Mucosa of stomach (tissue), 1 donor: ENCODE measurements around the gene PTPRA.

Source experiments
- H3K27me3 ChIP-seq: one replicate; pipeline ENCODE4 v1.7.0; 2013; ENCODE audit warnings: mild to moderate bottlenecking, low read length; ENCODE audit not compliant: control insufficient read depth, insufficient read depth
- H3K36me3 ChIP-seq: one replicate; pipeline ENCODE4 v1.7.0; 2013; ENCODE audit warnings: low read length; ENCODE audit not compliant: control insufficient read depth, insufficient read depth
- H3K4me1 ChIP-seq: one replicate; pipeline ENCODE4 v1.7.0; 2013; ENCODE audit warnings: mild to moderate bottlenecking, low read length; ENCODE audit not compliant: control insufficient read depth, insufficient read depth
- H3K4me3 ChIP-seq: one replicate; pipeline ENCODE4 v1.7.0; 2013; ENCODE audit warnings: low read length
- H3K9ac ChIP-seq: one replicate; pipeline ENCODE4 v1.7.0; 2013; ENCODE audit warnings: mild to moderate bottlenecking, low read length, moderate library complexity
- H3K9me3 ChIP-seq: one replicate; pipeline ENCODE4 v1.7.0; 2013; ENCODE audit warnings: mild to moderate bottlenecking, low read length, moderate library complexity; ENCODE audit not compliant: control insufficient read depth
- donor health status: Pancreatic carcinoma.

Gene PTPRA

GRCh38 chr20:2919518-2920245 is 46.4 kb downstream of the PTPRA start:
- Histone ChIP-seq H3K36me3 (no peaks in the 10 kb centered on the region), H3K9ac (no peak overlapping the region), H3K4me1 (no peaks in the 10 kb centered on the region), H3K4me3 (no peak overlapping the region), H3K27me3 (no peaks in the 10 kb centered on the region), H3K9me3 (no peaks in the 10 kb centered on the region)

GRCh38 chr20:2920473-2920872 is 47.2 kb downstream of the PTPRA start:
- Histone ChIP-seq H3K9ac (no peak overlapping the region), H3K36me3 (no peaks in the 10 kb centered on the region)

GRCh38 chr20:2921506-2921905 is 48.2 kb downstream of the PTPRA start:
- H3K9me3 ChIP-seq = no peaks in the 10 kb centered on the region
- H3K9ac ChIP-seq = no peak overlapping the region
- no peak overlapping the region for H3K4me3 ChIP-seq
- no peaks in the 10 kb centered on the region for H3K27me3 ChIP-seq
- H3K36me3 ChIP-seq = no peaks in the 10 kb centered on the region
- no peaks in the 10 kb centered on the region for H3K4me1 ChIP-seq

More at GRCh38 chr20:2920473-2920872, 47.2 kb downstream of the PTPRA start:
- no peaks in the 10 kb centered on the region for H3K27me3 ChIP-seq
- no peak overlapping the region for H3K4me3 ChIP-seq
- no peaks in the 10 kb centered on the region for H3K4me1 ChIP-seq
- no peaks in the 10 kb centered on the region for H3K9me3 ChIP-seq

GRCh38 chr20:2922957-2923356 is 49.7 kb downstream of the PTPRA start:
- no peak overlapping the region for H3K9ac ChIP-seq
- no peaks in the 10 kb centered on the region for H3K27me3 ChIP-seq
- H3K36me3 ChIP-seq = no peaks in the 10 kb centered on the region
- H3K9me3 ChIP-seq = no peaks in the 10 kb centered on the region
- H3K4me1 ChIP-seq = no peaks in the 10 kb centered on the region
- H3K4me3 ChIP-seq = no peak overlapping the region

- H3K4me3 ChIP-seq = no peak overlapping the region
- no peaks in the 10 kb centered on the region for H3K27me3 ChIP-seq
- H3K9me3 ChIP-seq = no peaks in the 10 kb centered on the region
- no peak overlapping the region for H3K9ac ChIP-seq
- H3K36me3 ChIP-seq = no peaks in the 10 kb centered on the region
- peaks cover 4% of the 10 kb centered on the region for H3K4me1 ChIP-seq
Observed at GRCh38 chr20:2930538-2930937, 57.3 kb downstream of the PTPRA start.

- Histone ChIP-seq H3K36me3 (no peaks in the 10 kb centered on the region), H3K9me3 (no peaks in the 10 kb centered on the region), H3K4me1 (peaks cover 4% of the 10 kb centered on the region), H3K4me3 (no peak overlapping the region), H3K27me3 (no peaks in the 10 kb centered on the region), H3K9ac (no peak overlapping the region)
Observed at GRCh38 chr20:2932498-2932897, 59.2 kb downstream of the PTPRA start.

- Histone ChIP-seq H3K27me3 (no peaks in the 10 kb centered on the region), H3K9ac (no peak overlapping the region), H3K9me3 (no peaks in the 10 kb centered on the region), H3K4me1 (peaks cover 11% of the 10 kb centered on the region), H3K4me3 (no peak overlapping the region), H3K36me3 (no peaks in the 10 kb centered on the region)
Observed at GRCh38 chr20:2937902-2938301, 64.6 kb downstream of the PTPRA start.

GRCh38 chr20:2942439-2942838 is 69.2 kb downstream of the PTPRA start:
- H3K9ac ChIP-seq = no peak overlapping the region

GRCh38 chr20:2946988-2947961 is 74.0 kb downstream of the PTPRA start:
- H3K9me3 ChIP-seq = no peaks in the 10 kb centered on the region
- no peaks in the 10 kb centered on the region for H3K36me3 ChIP-seq
- no peak overlapping the region for H3K4me3 ChIP-seq
- no peak overlapping the region for H3K9ac ChIP-seq
- no peaks in the 10 kb centered on the region for H3K27me3 ChIP-seq
- H3K4me1 ChIP-seq = no peaks in the 10 kb centered on the region

More at GRCh38 chr20:2942439-2942838, 69.2 kb downstream of the PTPRA start:
- Histone ChIP-seq H3K27me3 (no peaks in the 10 kb centered on the region), H3K36me3 (no peaks in the 10 kb centered on the region), H3K9me3 (no peaks in the 10 kb centered on the region), H3K4me3 (no peak overlapping the region), H3K4me1 (peaks cover 7% of the 10 kb centered on the region)

GRCh38 chr20:2948968-2949367 is 75.7 kb downstream of the PTPRA start:
- Histone ChIP-seq H3K4me3 (no peak overlapping the region), H3K9ac (no peak overlapping the region), H3K4me1 (no peaks in the 10 kb centered on the region), H3K36me3 (no peaks in the 10 kb centered on the region), H3K27me3 (no peaks in the 10 kb centered on the region), H3K9me3 (no peaks in the 10 kb centered on the region)

GRCh38 chr20:2952766-2953165 is 79.5 kb downstream of the PTPRA start:
- no peak overlapping the region for H3K4me3 ChIP-seq
- H3K9me3 ChIP-seq = no peaks in the 10 kb centered on the region
- no peaks in the 10 kb centered on the region for H3K4me1 ChIP-seq
- H3K9ac ChIP-seq = no peak overlapping the region
- H3K27me3 ChIP-seq = no peaks in the 10 kb centered on the region
- no peaks in the 10 kb centered on the region for H3K36me3 ChIP-seq
